K562 (cell line): ENCODE measurements around the gene PEX5L. TPM values are rescaled to one million over a fixed set of nuclear protein-coding genes. Genes with fewer than 3 reads are reported as not detected.

ENCODE experiments used
- ATAC-seq: fragments of 200-7000 bp; cut with Tn5 transposase; 3 replicates; pipeline ENCODE4 v1.9.1; 2020; ENCODE audit warnings: moderate library complexity
- BruUV-seq: library from RNA; stranded (reverse); fragments of 400-500 nt; replicated peaks from 2 replicates; lab custom pipeline; 2021; lab: Mats Ljungman, UMichigan
- CTCF ChIA-PET: fragments of 300-600 bp; formaldehyde crosslinking; extraction: SDS; loops from one replicate; lab custom pipeline; 2021; ENCODE audit warnings: low intra/inter-chr PET ratio; lab: Yijun Ruan, JAX
- POLR2A ChIA-PET: fragments of 300-600, 350-650 bp; sonication (Branson Sonifier 250); formaldehyde crosslinking; extraction: SDS; loops from one replicate; lab custom pipeline; 2021; ENCODE audit warnings: antibody characterized with exemption, inconsistent platforms; lab: Yijun Ruan, JAX
- DNase-seq, 4 experiments: peaks; one replicate each; pipeline versions ENCODE4 v3.0.0 to v3.0.0-alpha.2; 2011 to 2018; ENCODE audit warnings: low spot score in 3 of 4, mixed read lengths in 3 of 4; ENCODE audit errors: extremely low read depth in 1 of 4
- FAIRE-seq: peaks from 2 replicates; lab custom pipeline; 2011; peaks lifted over from hg19 to GRCh38; lab: Jason Lieb, UNC
- H2AFZ ChIP-seq: 2 replicates; pipeline ENCODE4 v1.6.0; 2011; ENCODE audit warnings: low read depth, low read length, control low read depth, inconsistent platforms
- H3K27ac ChIP-seq: fragments of 200-600 bp; 3 replicates; pipeline ENCODE4 v1.8.0; 2011; ENCODE audit warnings: low read depth, mild to moderate bottlenecking, control low read depth, inconsistent platforms, low read length, moderate library complexity, mixed read lengths; ENCODE audit errors: extremely low read depth
- H3K27me3 ChIP-seq, 2 experiments: fragments of 300-600 bp in 1 of 2; 2 replicates in 1 of 2; 3 replicates in 1 of 2; pipeline versions ENCODE4 v1.6.0 to v1.8.0; 2011; ENCODE audit warnings: inconsistent platforms in 2 of 2, low read length in 2 of 2, mild to moderate bottlenecking in 1 of 2, mixed read lengths in 1 of 2, moderate library complexity in 1 of 2; ENCODE audit not compliant: control insufficient read depth in 2 of 2, insufficient read depth in 2 of 2
- H3K36me3 ChIP-seq: fragments of 300-600 bp; 3 replicates; pipeline ENCODE4 v1.8.0; 2011; ENCODE audit warnings: mild to moderate bottlenecking, low read length, inconsistent platforms; ENCODE audit not compliant: control insufficient read depth, insufficient read depth
- H3K4me1 ChIP-seq, 2 experiments: fragments of 200-600 bp in 1 of 2; replicated peaks in 1 of 2; 2 replicates in 1 of 2; 3 replicates in 1 of 2; pipeline versions ENCODE4 v1.5.1 to v1.8.0; 2011; ENCODE audit warnings: inconsistent platforms in 2 of 2, low read length in 2 of 2, mild to moderate bottlenecking in 1 of 2, mixed read lengths in 1 of 2, moderate library complexity in 1 of 2; ENCODE audit not compliant: control insufficient read depth in 2 of 2, insufficient read depth in 2 of 2
- H3K4me2 ChIP-seq: 2 replicates; pipeline ENCODE4 v1.6.1; 2011; ENCODE audit warnings: low read length, control low read depth, inconsistent platforms, mixed read lengths; ENCODE audit not compliant: insufficient read depth
- H3K4me3 ChIP-seq: fragments of 200-600 bp; sonication (generic), shearing (Covaris generic); 2 replicates; pipeline ENCODE4 v1.5.1; 2016; ENCODE audit warnings: control low read depth, inconsistent platforms
- H3K79me2 ChIP-seq: fragments of 200-600 bp; 3 replicates; pipeline ENCODE4 v1.8.0; 2011; ENCODE audit warnings: low read length, inconsistent platforms; ENCODE audit not compliant: control insufficient read depth, insufficient read depth
- H3K9ac ChIP-seq, 2 experiments: 2 replicates each; pipeline versions ENCODE4 v1.6.0 to v1.6.1; 2011; ENCODE audit warnings: low read depth in 2 of 2, low read length in 2 of 2, control low read depth in 1 of 2, inconsistent platforms in 1 of 2, mild to moderate bottlenecking in 1 of 2, mixed read lengths in 1 of 2; ENCODE audit not compliant: insufficient read depth in 1 of 2
- H3K9me1 ChIP-seq: one replicate; pipeline ENCODE4 v1.6.0; 2011; ENCODE audit warnings: inconsistent platforms, mild to moderate bottlenecking, low read length, moderate library complexity; ENCODE audit not compliant: control insufficient read depth, insufficient read depth
- H3K9me3 ChIP-seq: replicated peaks from 2 replicates; pipeline ENCODE4 v1.5.1; 2011; ENCODE audit warnings: low read depth, low read length, inconsistent platforms; ENCODE audit not compliant: control insufficient read depth, insufficient read depth
- H4K20me1 ChIP-seq: replicated peaks from 2 replicates; pipeline ENCODE4 v1.6.1; 2011; ENCODE audit warnings: low read length, inconsistent platforms, mixed read lengths; ENCODE audit not compliant: control insufficient read depth, insufficient read depth
- ARNT ChIP-seq, 2 experiments: fragments of 450-650 bp; IDR thresholded peaks; 2 replicates each; pipeline ENCODE4 v1.6.1; 2016; ENCODE audit warnings: mild to moderate bottlenecking in 1 of 2
- GATA2 ChIP-seq: sonication (generic); formaldehyde crosslinking; IDR thresholded peaks from 2 replicates; pipeline ENCODE4 v1.4.0; 2020; ENCODE audit warnings: mild to moderate bottlenecking, missing genetic modification reagents
- HEY1 ChIP-seq: fragments of 250-450 bp; sonication (Bioruptor Pico); IDR thresholded peaks from 2 replicates; pipeline ENCODE4 v1.5.0; 2020; ENCODE audit warnings: mild to moderate bottlenecking, moderate library complexity, borderline replicate concordance
- ILF3 ChIP-seq: fragments of 450-650 bp; IDR thresholded peaks from 2 replicates; pipeline ENCODE4 v1.6.1; 2018; ENCODE audit warnings: antibody characterized with exemption, mild to moderate bottlenecking, moderate library complexity, borderline replicate concordance
- KHSRP ChIP-seq: fragments of 450-650 bp; IDR thresholded peaks from 2 replicates; pipeline ENCODE4 v1.6.1; 2017
- PTTG1 ChIP-seq: fragments of 450-650 bp; IDR thresholded peaks from 2 replicates; pipeline ENCODE4 v1.6.1; 2016; ENCODE audit warnings: low read depth, mild to moderate bottlenecking, missing genetic modification characterization, missing compliant biosample characterization
- RBM25 ChIP-seq: fragments of 200-400 bp; formaldehyde crosslinking; IDR thresholded peaks from 2 replicates; pipeline ENCODE4 v1.6.1; 2018; ENCODE audit warnings: low read length, low read depth, moderate library complexity; ENCODE audit not compliant: severe bottlenecking
- TBL1XR1 ChIP-seq, 2 experiments: IDR thresholded peaks; 2 replicates each; pipeline ENCODE4 v1.6.1; 2012; ENCODE audit warnings: improper control_type of control experiment in 2 of 2, low read length in 2 of 2, mild to moderate bottlenecking in 1 of 2
- YY1 ChIP-seq, 3 experiments: IDR thresholded peaks; 2 replicates each; pipeline ENCODE4 v1.6.1; 2011; ENCODE audit warnings: low read length in 2 of 3, mild to moderate bottlenecking in 2 of 3, moderate library complexity in 2 of 3, borderline replicate concordance in 1 of 3, control low read depth in 1 of 3, low read depth in 1 of 3; ENCODE audit not compliant: insufficient read depth in 3 of 3, insufficient replicate concordance in 2 of 3, control insufficient read depth in 1 of 3, insufficient read length in 1 of 3; ENCODE audit errors: extremely low read depth in 1 of 3
- ZNF217 ChIP-seq: sonication (generic); formaldehyde crosslinking; IDR thresholded peaks from 2 replicates; pipeline ENCODE4 v1.8.0; 2022; ENCODE audit warnings: mild to moderate bottlenecking, missing genetic modification reagents
- WGBS: fragments of 100-300 bp; shearing (Covaris generic); methylation state at CpG from one replicate; pipeline ENCODE4 v1.1.6; 2016; ENCODE audit warnings: low coverage, mixed read lengths; ENCODE audit not compliant: insufficient coverage; ENCODE audit errors: missing lambda C conversion rate; 5-methylcytosine and 5-hydroxymethylcytosine counted together
- in situ Hi-C: fragments of 300-500 bp; cut with MboI; formaldehyde crosslinking; loops from 4 replicates; pipeline ENCODE4 v1.15.0; 2018; ENCODE audit warnings: inconsistent platforms, mixed read lengths
- intact Hi-C: fragments of 100-400 bp; cut with micrococcal nuclease; formaldehyde crosslinking; loops from 2 replicates; pipeline ENCODE4 v1.14.2; 2022
- polyA plus RNA-seq, 8 experiments: library from polyadenylated mRNA; depleted of rRNA in 4 of 8; stranded (reverse) in 5 of 8; unstranded in 3 of 8; fragments of >200 nt; fragmentation: Nextera tagmentation in 2 of 8; fragmentation: Illumina TruSeq in 1 of 8; extraction: Ambion mirVana in 2 of 8; extraction: Trizol in 1 of 8; gene quantifications; 2 replicates each; pipeline versions ENCODE4 v1.2.1 to v1.2.3, GENCODE V29; 2011 to 2014; ENCODE audit warnings: inconsistent platforms in 1 of 8, missing spikeins in 1 of 8
- total RNA-seq, 7 experiments: library from RNA; depleted of rRNA in 6 of 7; stranded (reverse); fragments of >200 nt in 6 of 7; fragmentation: Illumina TruSeq in 2 of 7; extraction: Trizol in 2 of 7; gene quantifications; 2 replicates each; pipeline versions ENCODE4 v1.2.1 to v1.2.3, GENCODE V29; 2011 to 2021; ENCODE audit warnings: low replicate concordance in 1 of 7
- TF ChIP-seq, protein P1 (sequence below), 2 experiments: fragments of 450-650 bp; IDR thresholded peaks; 2 replicates each; pipeline ENCODE4 v1.6.1; 2016
- TF ChIP-seq, protein P2 (sequence below): sonication (generic); formaldehyde crosslinking; IDR thresholded peaks from 2 replicates; pipeline ENCODE4 v1.8.0; 2022; ENCODE audit warnings: mild to moderate bottlenecking, low read depth, missing genetic modification reagents

Gene PEX5L
- total and polyA plus RNA-seq, 9 of the 15 experiments (the other 6 are each of a cell fraction or from before 2014, with no cell fraction given) = not detected

DNA sequence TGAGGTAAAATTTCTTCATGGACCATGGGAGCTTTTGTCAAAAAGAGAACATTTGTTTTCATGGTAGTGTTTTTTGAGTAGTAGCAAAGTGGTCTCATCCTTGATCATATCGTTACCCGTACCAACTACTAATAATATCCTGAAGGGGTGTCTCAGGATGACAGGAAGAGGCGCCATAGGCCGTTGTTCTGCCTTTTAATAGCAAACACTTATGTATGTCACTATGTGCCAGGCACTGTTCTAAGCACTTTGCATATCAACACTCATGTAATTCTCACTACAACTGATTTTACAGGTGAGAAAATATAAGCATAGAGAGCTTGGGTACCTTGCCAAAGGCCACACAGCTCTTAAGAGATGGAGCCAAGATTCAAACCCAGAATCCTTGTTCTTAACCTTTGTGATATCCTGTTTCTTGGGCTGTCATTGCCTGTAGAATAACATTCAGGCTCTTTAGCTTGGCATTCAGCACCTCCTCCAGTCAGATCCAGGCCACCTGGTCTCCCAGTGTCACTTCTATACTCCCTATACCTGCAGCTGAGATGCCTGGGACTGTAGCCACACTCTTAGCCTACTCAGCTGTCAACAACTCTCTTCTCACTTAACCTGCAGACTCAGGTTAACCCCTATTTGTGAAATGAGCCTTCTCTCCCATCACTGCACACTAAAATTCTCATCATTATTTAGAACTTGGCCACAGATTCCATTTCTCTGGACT lies 270.2 kb downstream of the PEX5L start:
- no peaks in the 10 kb centered on the region for H3K79me2 ChIP-seq
- H4K20me1 ChIP-seq = no peaks in the 10 kb centered on the region
- H3K9ac ChIP-seq = no peak overlapping the region
- ChIA-PET CTCF (no interaction called here), POLR2A (interaction anchor here (0.6 kb wide), 2 partner anchors 245 to 363 kb away, joined by 3 to 5 read pairs; no protein-coding TSS in a partner anchor)
- FAIRE-seq = no peak
- no peak overlapping the region for H2AFZ ChIP-seq
- no peak overlapping the region for H3K4me2 ChIP-seq
- DNase-seq = no peak
- 2% methylated on average over 4 of the region's 4 CpGs for WGBS
- H3K27me3 ChIP-seq = no peaks in the 10 kb centered on the region
- in situ Hi-C loops (no loop called here), intact Hi-C loops (loop anchor here (5.0 kb wide), 1 partner anchor 831 kb away; no protein-coding TSS in a partner anchor)
- no peaks in the 10 kb centered on the region for H3K36me3 ChIP-seq
- no TSS peak for BruUV-seq
- H3K27ac ChIP-seq = no peak overlapping the region
- no peaks in the 10 kb centered on the region for H3K4me1 ChIP-seq
- no peak for ATAC-seq
- no peak overlapping the region for H3K4me3 ChIP-seq
- H3K9me3 ChIP-seq = no peaks in the 10 kb centered on the region
- H3K9me1 ChIP-seq = no peaks in the 10 kb centered on the region
- TF ChIP-seq TBL1XR1 (IDR thresholded peaks at IDR 0.05; ENCODE audit: low read length in 2 of 2) (no peak), RBM25 (no peak), ZNF217 (CRISPR knock-in tag) (no peak)

DNA sequence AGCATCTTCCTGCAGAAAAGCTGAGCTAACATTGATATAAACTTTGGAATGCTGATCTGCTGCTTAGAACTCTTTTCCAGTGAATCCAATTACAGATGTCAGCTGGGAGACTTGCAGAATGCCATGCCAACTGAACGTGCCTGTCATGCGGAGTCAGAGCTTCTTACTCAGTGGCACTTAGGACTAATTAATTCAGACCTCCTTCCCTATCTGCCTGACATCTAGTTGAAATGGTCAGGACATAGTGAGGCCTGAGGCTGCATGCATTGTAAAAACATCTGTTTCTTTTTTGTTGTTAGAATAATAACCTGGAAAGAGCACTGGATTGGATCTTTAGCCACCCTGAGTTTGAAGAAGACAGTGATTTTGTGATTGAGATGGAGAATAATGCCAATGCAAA lies 271.3 kb downstream of the PEX5L start:
- no peak for FAIRE-seq
- in situ Hi-C loops = no loop called here
- no peaks in the 10 kb centered on the region for H3K9me3 ChIP-seq
- H3K36me3 ChIP-seq = no peaks in the 10 kb centered on the region
- H3K9ac ChIP-seq = no peak overlapping the region
- POLR2A ChIA-PET = no interaction called here
- no peak overlapping the region for H3K4me2 ChIP-seq
- no peaks in the 10 kb centered on the region for H3K79me2 ChIP-seq
- H3K27me3 ChIP-seq = no peaks in the 10 kb centered on the region; a peak in 1 of 5 replicates
- no peak overlapping the region for H3K4me3 ChIP-seq
- intact Hi-C loops = loop anchor here (5.0 kb wide), 1 partner anchor 832 kb away; no protein-coding TSS in a partner anchor
- H3K9me1 ChIP-seq = no peaks in the 10 kb centered on the region
- no peak for ATAC-seq
- no TSS peak for BruUV-seq
- 3% methylated on average over 2 of the region's 2 CpGs for WGBS
- no peak overlapping the region for H2AFZ ChIP-seq
- no peak for DNase-seq
- CTCF ChIA-PET = no interaction called here
- H3K4me1 ChIP-seq = no peaks in the 10 kb centered on the region
- H4K20me1 ChIP-seq = no peaks in the 10 kb centered on the region
- no peak overlapping the region for H3K27ac ChIP-seq
- no peak for TF ChIP-seq YY1 (IDR thresholded peaks at IDR 0.05; ENCODE audit: borderline replicate concordance in 1 of 3, control insufficient read depth in 1 of 3, extremely low read depth in 1 of 3, insufficient read depth in 3 of 3, insufficient read length in 1 of 3, insufficient replicate concordance in 2 of 3, low read depth in 1 of 3, low read length in 2 of 3)
- TF ChIP-seq, protein P1, sequence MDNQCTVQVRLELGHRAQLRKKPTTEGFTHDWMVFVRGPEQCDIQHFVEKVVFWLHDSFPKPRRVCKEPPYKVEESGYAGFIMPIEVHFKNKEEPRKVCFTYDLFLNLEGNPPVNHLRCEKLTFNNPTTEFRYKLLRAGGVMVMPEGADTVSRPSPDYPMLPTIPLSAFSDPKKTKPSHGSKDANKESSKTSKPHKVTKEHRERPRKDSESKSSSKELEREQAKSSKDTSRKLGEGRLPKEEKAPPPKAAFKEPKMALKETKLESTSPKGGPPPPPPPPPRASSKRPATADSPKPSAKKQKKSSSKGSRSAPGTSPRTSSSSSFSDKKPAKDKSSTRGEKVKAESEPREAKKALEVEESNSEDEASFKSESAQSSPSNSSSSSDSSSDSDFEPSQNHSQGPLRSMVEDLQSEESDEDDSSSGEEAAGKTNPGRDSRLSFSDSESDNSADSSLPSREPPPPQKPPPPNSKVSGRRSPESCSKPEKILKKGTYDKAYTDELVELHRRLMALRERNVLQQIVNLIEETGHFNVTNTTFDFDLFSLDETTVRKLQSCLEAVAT (IDR thresholded peaks at IDR 0.05) = no peak
- no peak for TF ChIP-seq HEY1 (CRISPR knock-in tag)
- TF ChIP-seq GATA2 (CRISPR knock-in tag) = no peak
- no peak for TF ChIP-seq PTTG1 (tag)
- TF ChIP-seq ILF3 = no peak
- TF ChIP-seq ARNT (IDR thresholded peaks at IDR 0.05) = no peak
- TF ChIP-seq KHSRP = no peak
- TF ChIP-seq, protein P2, sequence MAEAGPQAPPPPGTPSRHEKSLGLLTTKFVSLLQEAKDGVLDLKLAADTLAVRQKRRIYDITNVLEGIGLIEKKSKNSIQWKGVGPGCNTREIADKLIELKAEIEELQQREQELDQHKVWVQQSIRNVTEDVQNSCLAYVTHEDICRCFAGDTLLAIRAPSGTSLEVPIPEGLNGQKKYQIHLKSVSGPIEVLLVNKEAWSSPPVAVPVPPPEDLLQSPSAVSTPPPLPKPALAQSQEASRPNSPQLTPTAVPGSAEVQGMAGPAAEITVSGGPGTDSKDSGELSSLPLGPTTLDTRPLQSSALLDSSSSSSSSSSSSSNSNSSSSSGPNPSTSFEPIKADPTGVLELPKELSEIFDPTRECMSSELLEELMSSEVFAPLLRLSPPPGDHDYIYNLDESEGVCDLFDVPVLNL (CRISPR knock-in tag) = no peak
